WTC11 (cell line): Measurements from ENCODE around the gene ZNF585A.

Experiments used
- KAT7 ChIP-seq: sonication (generic); formaldehyde crosslinking; IDR thresholded peaks from 2 replicates; pipeline ENCODE4 v1.8.1; 2023; ENCODE audit warnings: missing genetic modification reagents, mild to moderate bottlenecking, borderline replicate concordance
- TF ChIP-seq, protein P1 (sequence below): fragments of 200-600 bp; IDR thresholded peaks from 2 replicates; pipeline ENCODE4 v1.8.0; 2022; ENCODE audit warnings: antibody characterized with exemption
- TF ChIP-seq, protein P2 (sequence below): sonication (generic); formaldehyde crosslinking; IDR thresholded peaks from 2 replicates; pipeline ENCODE4 v1.8.1; 2022; ENCODE audit warnings: missing genetic modification reagents, borderline replicate concordance

DNA sequence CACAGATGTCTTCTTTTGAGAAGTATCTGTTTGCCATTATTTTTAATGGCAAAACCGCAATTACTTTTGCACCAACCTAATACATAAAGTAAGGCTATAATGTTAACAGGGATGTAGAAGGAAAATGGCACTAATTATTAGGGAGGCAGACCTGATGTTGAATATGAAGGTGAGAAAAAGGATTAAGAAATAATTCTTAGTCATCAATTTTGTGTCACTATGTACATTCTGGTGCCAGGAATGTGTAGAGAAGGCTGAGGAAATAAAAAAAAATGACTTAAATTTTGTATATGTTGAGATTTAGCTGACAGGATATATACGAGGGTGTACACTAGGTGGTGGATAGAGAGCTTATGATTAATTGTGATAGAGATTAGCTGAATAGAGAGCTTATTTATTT lies 25.3 kb upstream of the ZNF585A start:
- TF ChIP-seq KAT7, result no peak
- TF ChIP-seq, protein P1, sequence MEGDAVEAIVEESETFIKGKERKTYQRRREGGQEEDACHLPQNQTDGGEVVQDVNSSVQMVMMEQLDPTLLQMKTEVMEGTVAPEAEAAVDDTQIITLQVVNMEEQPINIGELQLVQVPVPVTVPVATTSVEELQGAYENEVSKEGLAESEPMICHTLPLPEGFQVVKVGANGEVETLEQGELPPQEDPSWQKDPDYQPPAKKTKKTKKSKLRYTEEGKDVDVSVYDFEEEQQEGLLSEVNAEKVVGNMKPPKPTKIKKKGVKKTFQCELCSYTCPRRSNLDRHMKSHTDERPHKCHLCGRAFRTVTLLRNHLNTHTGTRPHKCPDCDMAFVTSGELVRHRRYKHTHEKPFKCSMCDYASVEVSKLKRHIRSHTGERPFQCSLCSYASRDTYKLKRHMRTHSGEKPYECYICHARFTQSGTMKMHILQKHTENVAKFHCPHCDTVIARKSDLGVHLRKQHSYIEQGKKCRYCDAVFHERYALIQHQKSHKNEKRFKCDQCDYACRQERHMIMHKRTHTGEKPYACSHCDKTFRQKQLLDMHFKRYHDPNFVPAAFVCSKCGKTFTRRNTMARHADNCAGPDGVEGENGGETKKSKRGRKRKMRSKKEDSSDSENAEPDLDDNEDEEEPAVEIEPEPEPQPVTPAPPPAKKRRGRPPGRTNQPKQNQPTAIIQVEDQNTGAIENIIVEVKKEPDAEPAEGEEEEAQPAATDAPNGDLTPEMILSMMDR, result no peak
- TF ChIP-seq, protein P2, sequence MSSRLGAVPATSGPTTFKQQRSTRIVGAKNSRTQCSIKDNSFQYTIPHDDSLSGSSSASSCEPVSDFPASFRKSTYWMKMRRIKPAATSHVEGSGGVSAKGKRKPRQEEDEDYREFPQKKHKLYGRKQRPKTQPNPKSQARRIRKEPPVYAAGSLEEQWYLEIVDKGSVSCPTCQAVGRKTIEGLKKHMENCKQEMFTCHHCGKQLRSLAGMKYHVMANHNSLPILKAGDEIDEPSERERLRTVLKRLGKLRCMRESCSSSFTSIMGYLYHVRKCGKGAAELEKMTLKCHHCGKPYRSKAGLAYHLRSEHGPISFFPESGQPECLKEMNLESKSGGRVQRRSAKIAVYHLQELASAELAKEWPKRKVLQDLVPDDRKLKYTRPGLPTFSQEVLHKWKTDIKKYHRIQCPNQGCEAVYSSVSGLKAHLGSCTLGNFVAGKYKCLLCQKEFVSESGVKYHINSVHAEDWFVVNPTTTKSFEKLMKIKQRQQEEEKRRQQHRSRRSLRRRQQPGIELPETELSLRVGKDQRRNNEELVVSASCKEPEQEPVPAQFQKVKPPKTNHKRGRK (CRISPR knock-in tag), result no peak
